Osteocyte (in vitro differentiated cells): ENCODE data around the gene PCDHA12. TPM values are rescaled to one million over a fixed set of nuclear protein-coding genes. Genes with fewer than 3 reads are reported as not detected.
"Not testable (repeated sequence)": the region's sequence is repeated elsewhere in the genome, so short reads cannot be mapped to it uniquely, and the experiment has no call there.

Source experiments
- DNase-seq: peaks from one replicate; pipeline ENCODE4 v3.0.0; 2021; ENCODE audit warnings: mixed read lengths; ENCODE audit not compliant: unreplicated experiment; ENCODE audit errors: extremely low spot score
- H3K27ac Mint-ChIP-seq: one replicate; pipeline ENCODE4 v1.8.0; 2021; ENCODE audit warnings: mild to moderate bottlenecking, mixed read lengths; ENCODE audit not compliant: unreplicated experiment
- H3K27me3 Mint-ChIP-seq: one replicate; pipeline ENCODE4 v1.8.0; 2021; ENCODE audit warnings: mixed read lengths; ENCODE audit not compliant: unreplicated experiment
- H3K36me3 Mint-ChIP-seq: one replicate; pipeline ENCODE4 v1.8.0; 2021; ENCODE audit warnings: mixed read lengths; ENCODE audit not compliant: unreplicated experiment
- H3K4me1 Mint-ChIP-seq: one replicate; pipeline ENCODE4 v1.8.0; 2021; ENCODE audit warnings: mixed read lengths; ENCODE audit not compliant: unreplicated experiment
- H3K4me3 Mint-ChIP-seq: one replicate; pipeline ENCODE4 v1.8.0; 2021; ENCODE audit warnings: mild to moderate bottlenecking, moderate library complexity, mixed read lengths; ENCODE audit not compliant: unreplicated experiment
- H3K9me3 Mint-ChIP-seq: one replicate; pipeline ENCODE4 v1.8.0; 2021; ENCODE audit warnings: mixed read lengths; ENCODE audit not compliant: unreplicated experiment
- CTCF ChIP-seq: fragments of 200-600 bp; sonication (generic); IDR thresholded peaks from 2 replicates; pipeline ENCODE4 v1.5.0; 2021; ENCODE audit warnings: antibody characterized with exemption, mild to moderate bottlenecking, moderate library complexity
- total RNA-seq: library from RNA; stranded (reverse); gene quantifications from 2 replicates; pipeline ENCODE4 v1.2.1, GENCODE V29; 2021

The PCDHA12 gene
- total RNA-seq, 1 donor from 2014 or later, result 9.1 TPM

- Mint-ChIP-seq H3K4me3 (no peak overlapping the region), H3K27me3 (no peaks in the 10 kb centered on the region), H3K36me3 (peaks cover 21% of the 10 kb centered on the region), H3K27ac (no peak overlapping the region), H3K9me3 (peaks cover 26% of the 10 kb centered on the region), H3K4me1 (peaks cover 2% of the 10 kb centered on the region)
- TF ChIP-seq CTCF, result no peak
- DNase-seq, result no peak
Measured at GRCh38 chr5:140835622-140836510, 39.2 kb upstream of the PCDHA12 start.

- Mint-ChIP-seq H3K36me3 (peaks cover 15% of the 10 kb centered on the region), H3K27me3 (no peaks in the 10 kb centered on the region), H3K4me3 (no peak within 1 kb of the TSS), H3K9me3 (peaks cover 15% of the 10 kb centered on the region), H3K4me1 (no peaks in the 10 kb centered on the region), H3K27ac (no peak within 1 kb of the TSS)
- DNase-seq, result no peak
- TF ChIP-seq CTCF, result no peak
Measured at GRCh38 chr5:140840978-140841962, 33.8 kb upstream of the PCDHA12 start, which contains the start of gene PCDHA8. TSS of gene PCDHA8 (plus strand) at chr5:140841187. CDS start at chr5:140841322, 135 bp downstream.

GRCh38 chr5:140842798-140843733 lies 32.0 kb upstream of the PCDHA12 start:
- Mint-ChIP-seq H3K4me3 (no peak overlapping the region), H3K9me3 (peaks cover 30% of the 10 kb centered on the region), H3K27me3 (no peaks in the 10 kb centered on the region), H3K4me1 (no peaks in the 10 kb centered on the region), H3K36me3 (peaks cover 27% of the 10 kb centered on the region), H3K27ac (no peak overlapping the region)
- no peak for DNase-seq
- no peak for TF ChIP-seq CTCF

- not testable (repeated sequence) for H3K27me3 Mint-ChIP-seq, H3K4me1 Mint-ChIP-seq, H3K4me3 Mint-ChIP-seq, DNase-seq, H3K27ac Mint-ChIP-seq
- peaks cover 16% of the 10 kb centered on the region for H3K36me3 Mint-ChIP-seq
- H3K9me3 Mint-ChIP-seq, result peaks cover 24% of the 10 kb centered on the region
Measured at GRCh38 chr5:140848139-140849102, 26.7 kb upstream of the PCDHA12 start, which contains the start of gene PCDHA9. TSS of gene PCDHA9 (plus strand) at chr5:140848382. CDS start at chr5:140848496, 114 bp downstream.

- H3K4me3 Mint-ChIP-seq, H3K27ac Mint-ChIP-seq, DNase-seq, H3K4me1 Mint-ChIP-seq, H3K27me3 Mint-ChIP-seq: not testable (repeated sequence)
- Mint-ChIP-seq H3K36me3 (peaks cover 18% of the 10 kb centered on the region), H3K9me3 (peaks cover 23% of the 10 kb centered on the region)
Measured at GRCh38 chr5:140849831-140850634, 25.1 kb upstream of the PCDHA12 start.
